ENCODE measurements around the gene XRCC1.

Gene XRCC1

GRCh38 chr19:43545276-43545675, 30.1 kb downstream of the XRCC1 start:
- no peak overlapping the region for H3K27ac ChIP-seq (ENCODE audit: low read length)
- H3K4me1 ChIP-seq (ENCODE audit: low read length): no peaks in the 10 kb centered on the region
- H2AFZ ChIP-seq (ENCODE audit: low read length): no peak overlapping the region
- H3K79me2 ChIP-seq (ENCODE audit: low read length): no peaks in the 10 kb centered on the region
- no peaks in the 10 kb centered on the region for H3K27me3 ChIP-seq (replicated peaks; ENCODE audit: insufficient read depth, low read length)
- no peaks in the 10 kb centered on the region for H3K9me3 ChIP-seq (replicated peaks; ENCODE audit: insufficient read depth, low read length)
- TF ChIP-seq CTCF (IDR thresholded peaks at IDR 0.05; ENCODE audit: low read length) (no peak), EZH2phosphoT487 (IDR thresholded peaks at IDR 0.05; ENCODE audit: low read length) (no peak), EZH2 (optimal IDR thresholded peaks at IDR 0.05; ENCODE audit: low read depth, low read length) (no peak)
- no peaks in the 10 kb centered on the region for H3K9me2 ChIP-seq (replicated peaks; ENCODE audit: insufficient read depth, low read length)
- DNase-seq: no peak
- H3F3A ChIP-seq (ENCODE audit: insufficient read depth, low read length): no peaks in the 10 kb centered on the region
- H3K9ac ChIP-seq (ENCODE audit: low read length): no peak overlapping the region
- no peak overlapping the region for H3K4me3 ChIP-seq (ENCODE audit: low read length)
- no peaks in the 10 kb centered on the region for H4K20me1 ChIP-seq (ENCODE audit: insufficient read depth, low read length)
- H3K4me2 ChIP-seq (ENCODE audit: low read depth, low read length): no peak overlapping the region
- H3K36me3 ChIP-seq (replicated peaks; ENCODE audit: insufficient read depth, low read length): no peaks in the 10 kb centered on the region

GRCh38 chr19:43544077-43544476, 31.2 kb downstream of the XRCC1 start:
- no peak for TF ChIP-seq EZH2phosphoT487 (IDR thresholded peaks at IDR 0.05; ENCODE audit: low read length)
- TF ChIP-seq EZH2 (optimal IDR thresholded peaks at IDR 0.05; ENCODE audit: low read depth, low read length): no peak
- TF ChIP-seq CTCF (IDR thresholded peaks at IDR 0.05; ENCODE audit: low read length): no peak
- no peak for DNase-seq

GRCh38 chr19:43541920-43542650, 33.2 kb downstream of the XRCC1 start:
- Histone ChIP-seq H3K79me2 (ENCODE audit: low read length) (no peaks in the 10 kb centered on the region), H3K4me2 (ENCODE audit: low read depth, low read length) (no peak overlapping the region), H3K9me3 (replicated peaks; ENCODE audit: insufficient read depth, low read length) (no peaks in the 10 kb centered on the region), H3K9me2 (replicated peaks; ENCODE audit: insufficient read depth, low read length) (no peaks in the 10 kb centered on the region), H3F3A (ENCODE audit: insufficient read depth, low read length) (no peaks in the 10 kb centered on the region), H4K20me1 (ENCODE audit: insufficient read depth, low read length) (no peaks in the 10 kb centered on the region), H3K27ac (ENCODE audit: low read length) (no peak overlapping the region), H3K27me3 (replicated peaks; ENCODE audit: insufficient read depth, low read length) (no peaks in the 10 kb centered on the region), H3K36me3 (replicated peaks; ENCODE audit: insufficient read depth, low read length) (no peaks in the 10 kb centered on the region), H3K4me3 (ENCODE audit: low read length) (no peak overlapping the region), H3K4me1 (ENCODE audit: low read length) (no peaks in the 10 kb centered on the region), H2AFZ (ENCODE audit: low read length) (no peak overlapping the region), H3K9ac (ENCODE audit: low read length) (no peak overlapping the region)
- no peak for DNase-seq
- no peak for TF ChIP-seq EZH2 (optimal IDR thresholded peaks at IDR 0.05; ENCODE audit: low read depth, low read length)
- TF ChIP-seq EZH2phosphoT487 (IDR thresholded peaks at IDR 0.05; ENCODE audit: low read length): no peak
- no peak for TF ChIP-seq CTCF (IDR thresholded peaks at IDR 0.05; ENCODE audit: low read length)

More at GRCh38 chr19:43544077-43544476, 31.2 kb downstream of the XRCC1 start:
- Histone ChIP-seq H3K27me3 (replicated peaks; ENCODE audit: insufficient read depth, low read length) (no peaks in the 10 kb centered on the region), H4K20me1 (ENCODE audit: insufficient read depth, low read length) (no peaks in the 10 kb centered on the region), H3K9me3 (replicated peaks; ENCODE audit: insufficient read depth, low read length) (no peaks in the 10 kb centered on the region), H3K4me3 (ENCODE audit: low read length) (no peak overlapping the region), H3K9me2 (replicated peaks; ENCODE audit: insufficient read depth, low read length) (no peaks in the 10 kb centered on the region), H3K4me2 (ENCODE audit: low read depth, low read length) (no peak overlapping the region), H3K9ac (ENCODE audit: low read length) (no peak overlapping the region), H3F3A (ENCODE audit: insufficient read depth, low read length) (no peaks in the 10 kb centered on the region), H2AFZ (ENCODE audit: low read length) (no peak overlapping the region), H3K27ac (ENCODE audit: low read length) (no peak overlapping the region), H3K36me3 (replicated peaks; ENCODE audit: insufficient read depth, low read length) (no peaks in the 10 kb centered on the region), H3K79me2 (ENCODE audit: low read length) (no peaks in the 10 kb centered on the region), H3K4me1 (ENCODE audit: low read length) (no peaks in the 10 kb centered on the region)
